GM23338 (cell line): ENCODE results near the gene MTCL1. TPM values are rescaled to one million over a fixed set of nuclear protein-coding genes. Genes with fewer than 3 reads are reported as not detected.

Experiments used
- ATAC-seq: fragments of 200-7000 bp; cut with Tn5 transposase; 3 replicates; pipeline ENCODE4 v1.9.1; 2020
- DNase-seq: peaks from one replicate; pipeline ENCODE4 v3.0.0-alpha.2; 2015; ENCODE audit warnings: low spot score
- H2AFZ ChIP-seq: fragments of 200-600 bp; sonication (generic); 2 replicates; pipeline ENCODE4 v1.8.0; 2016; ENCODE audit warnings: antibody characterized with exemption, mild to moderate bottlenecking, moderate library complexity
- H3F3A ChIP-seq: fragments of 200-600 bp; sonication (generic); replicated peaks from 2 replicates; pipeline ENCODE4 v1.8.0; 2017; ENCODE audit warnings: antibody characterized with exemption, mixed run types, low read depth
- H3K27ac ChIP-seq: fragments of 200-600 bp; sonication (generic); 2 replicates; pipeline ENCODE4 v1.6.1; 2016; ENCODE audit warnings: low read depth
- H3K27me3 ChIP-seq: fragments of 200-600 bp; sonication (generic); 2 replicates; pipeline ENCODE4 v1.8.0; 2016; ENCODE audit warnings: mild to moderate bottlenecking, mixed run types, moderate library complexity; ENCODE audit not compliant: insufficient read depth
- H3K36me3 ChIP-seq: fragments of 200-600 bp; sonication (generic); 2 replicates; pipeline ENCODE4 v1.8.0; 2016; ENCODE audit warnings: mild to moderate bottlenecking; ENCODE audit not compliant: insufficient read depth
- H3K4me1 ChIP-seq: fragments of 200-600 bp; sonication (generic); 2 replicates; pipeline ENCODE4 v1.8.0; 2016; ENCODE audit warnings: mild to moderate bottlenecking, moderate library complexity; ENCODE audit not compliant: insufficient read depth
- H3K4me2 ChIP-seq: fragments of 200-600 bp; sonication (generic); 2 replicates; pipeline ENCODE4 v1.7.1; 2017; ENCODE audit warnings: mixed run types
- H3K4me3 ChIP-seq: fragments of 200-600 bp; sonication (generic); 2 replicates; pipeline ENCODE4 v1.6.1; 2016; ENCODE audit warnings: mixed run types
- H3K79me2 ChIP-seq: fragments of 200-600 bp; sonication (generic); replicated peaks from 2 replicates; pipeline ENCODE4 v1.8.0; 2017; ENCODE audit warnings: mild to moderate bottlenecking; ENCODE audit not compliant: insufficient read depth
- H3K9me2 ChIP-seq: fragments of 200-600 bp; sonication (generic); 2 replicates; pipeline ENCODE4 v1.8.0; 2017; ENCODE audit not compliant: insufficient read depth
- H4K20me1 ChIP-seq: fragments of 200-600 bp; sonication (generic); replicated peaks from 2 replicates; pipeline ENCODE4 v1.8.0; 2017; ENCODE audit warnings: mild to moderate bottlenecking; ENCODE audit not compliant: insufficient read depth
- H3K27ac Mint-ChIP-seq: 2 replicates; pipeline ENCODE4 v1.8.0; 2020; ENCODE audit warnings: inconsistent platforms, mild to moderate bottlenecking, moderate library complexity, mixed read lengths
- H3K27me3 Mint-ChIP-seq: 3 replicates; pipeline ENCODE4 v1.8.0; 2022; ENCODE audit warnings: low read depth, mild to moderate bottlenecking, moderate library complexity, mixed read lengths, inconsistent platforms; ENCODE audit not compliant: insufficient read depth, poor library complexity
- H3K36me3 Mint-ChIP-seq: 3 replicates; pipeline ENCODE4 v1.8.0; 2021; ENCODE audit warnings: low read depth, mild to moderate bottlenecking, inconsistent platforms, moderate library complexity, mixed read lengths
- H3K4me1 Mint-ChIP-seq: 3 replicates; pipeline ENCODE4 v1.8.0; 2020; ENCODE audit warnings: mild to moderate bottlenecking, inconsistent platforms, mixed read lengths
- H3K4me3 Mint-ChIP-seq: 3 replicates; pipeline ENCODE4 v1.8.0; 2021; ENCODE audit warnings: moderate library complexity, mild to moderate bottlenecking, inconsistent platforms, mixed read lengths
- H3K9me3 Mint-ChIP-seq: 3 replicates; pipeline ENCODE4 v1.8.0; 2020; ENCODE audit warnings: moderate library complexity, mild to moderate bottlenecking, inconsistent platforms, mixed read lengths
- EZH2phosphoT487 ChIP-seq: fragments of 200-600 bp; sonication (generic); IDR thresholded peaks from one replicate; pipeline ENCODE4 v1.8.1; 2018; ENCODE audit warnings: antibody characterized with exemption; ENCODE audit not compliant: unreplicated experiment
- ZNF462 ChIP-seq: fragments of 250-450 bp; sonication (Bioruptor Pico); IDR thresholded peaks from 2 replicates; pipeline ENCODE4 v1.5.0; 2020; ENCODE audit warnings: mild to moderate bottlenecking, moderate library complexity
- polyA plus RNA-seq: library from polyadenylated mRNA; unstranded; fragments of >200 nt; fragmentation: Nextera tagmentation; extraction: Ambion mirVana; gene quantifications from 2 replicates; pipeline ENCODE4 v1.2.1, GENCODE V29; 2016
- total RNA-seq: library from RNA; depleted of rRNA; stranded (reverse); fragments of >200 nt; shearing (Covaris generic); gene quantifications from 2 replicates; pipeline ENCODE4 v1.2.3, GENCODE V29; 2014
- TF ChIP-seq, protein P1 (sequence below): IDR thresholded peaks from one replicate; pipeline ENCODE4 v1.6.1; 2018; ENCODE audit warnings: antibody characterized with exemption; ENCODE audit not compliant: unreplicated experiment
- TF ChIP-seq, protein P2 (sequence below), 2 experiments: fragments of 200-600 bp in 1 of 2; sonication (generic) in 1 of 2; conservative IDR thresholded peaks; 2 replicates each; pipeline versions ENCODE4 v1.5.1 to v1.6.1; 2016 to 2017; ENCODE audit warnings: antibody characterized with exemption in 2 of 2, low read depth in 2 of 2, mild to moderate bottlenecking in 2 of 2, moderate library complexity in 1 of 2

Gene MTCL1
- total and polyA plus RNA-seq, 2 experiments from 2014 or later, result 14.4 to 45.0 TPM

DNA sequence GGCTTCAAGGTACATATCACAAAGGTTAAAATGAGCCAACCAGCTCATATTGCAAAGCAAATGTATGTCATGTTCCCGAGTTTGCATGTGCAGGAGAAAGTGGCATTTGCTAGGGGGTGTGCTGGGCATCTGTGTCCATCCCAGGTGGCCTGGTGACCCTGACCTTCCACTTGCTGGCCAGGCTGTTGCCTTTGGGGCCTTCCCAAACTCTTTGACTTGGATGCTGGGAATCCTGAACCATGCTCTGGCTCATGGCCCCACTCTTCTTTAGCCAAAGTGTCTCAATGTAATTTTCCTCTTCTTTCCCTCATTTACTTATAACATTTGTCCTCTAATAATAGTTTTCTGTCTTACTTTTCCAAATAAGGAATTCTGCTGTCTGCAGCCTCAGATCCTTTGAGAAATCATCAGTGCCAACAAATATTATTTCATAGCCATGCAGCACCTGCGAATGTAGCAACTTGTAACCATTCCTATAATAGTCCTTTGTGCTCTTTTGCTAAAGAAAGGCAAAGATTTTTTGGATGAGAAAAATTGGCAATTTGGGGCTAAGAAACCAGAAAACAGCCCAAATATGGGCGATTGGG, 64.2 kb downstream of the MTCL1 start:
- Histone ChIP-seq H2AFZ (no peak overlapping the region), H3K4me1 (peaks cover 9% of the 10 kb centered on the region), H3K79me2 (no peaks in the 10 kb centered on the region), H3K36me3 (no peaks in the 10 kb centered on the region), H3K27me3 (no peaks in the 10 kb centered on the region), H4K20me1 (no peaks in the 10 kb centered on the region), H3K27ac (no peak overlapping the region), H3F3A (no peaks in the 10 kb centered on the region), H3K9me2 (no peaks in the 10 kb centered on the region), H3K4me3 (no peak overlapping the region), H3K4me2 (no peak overlapping the region)
- H3K4me1 Mint-ChIP-seq, result peaks cover 40% of the 10 kb centered on the region
- TF ChIP-seq, protein P1, sequence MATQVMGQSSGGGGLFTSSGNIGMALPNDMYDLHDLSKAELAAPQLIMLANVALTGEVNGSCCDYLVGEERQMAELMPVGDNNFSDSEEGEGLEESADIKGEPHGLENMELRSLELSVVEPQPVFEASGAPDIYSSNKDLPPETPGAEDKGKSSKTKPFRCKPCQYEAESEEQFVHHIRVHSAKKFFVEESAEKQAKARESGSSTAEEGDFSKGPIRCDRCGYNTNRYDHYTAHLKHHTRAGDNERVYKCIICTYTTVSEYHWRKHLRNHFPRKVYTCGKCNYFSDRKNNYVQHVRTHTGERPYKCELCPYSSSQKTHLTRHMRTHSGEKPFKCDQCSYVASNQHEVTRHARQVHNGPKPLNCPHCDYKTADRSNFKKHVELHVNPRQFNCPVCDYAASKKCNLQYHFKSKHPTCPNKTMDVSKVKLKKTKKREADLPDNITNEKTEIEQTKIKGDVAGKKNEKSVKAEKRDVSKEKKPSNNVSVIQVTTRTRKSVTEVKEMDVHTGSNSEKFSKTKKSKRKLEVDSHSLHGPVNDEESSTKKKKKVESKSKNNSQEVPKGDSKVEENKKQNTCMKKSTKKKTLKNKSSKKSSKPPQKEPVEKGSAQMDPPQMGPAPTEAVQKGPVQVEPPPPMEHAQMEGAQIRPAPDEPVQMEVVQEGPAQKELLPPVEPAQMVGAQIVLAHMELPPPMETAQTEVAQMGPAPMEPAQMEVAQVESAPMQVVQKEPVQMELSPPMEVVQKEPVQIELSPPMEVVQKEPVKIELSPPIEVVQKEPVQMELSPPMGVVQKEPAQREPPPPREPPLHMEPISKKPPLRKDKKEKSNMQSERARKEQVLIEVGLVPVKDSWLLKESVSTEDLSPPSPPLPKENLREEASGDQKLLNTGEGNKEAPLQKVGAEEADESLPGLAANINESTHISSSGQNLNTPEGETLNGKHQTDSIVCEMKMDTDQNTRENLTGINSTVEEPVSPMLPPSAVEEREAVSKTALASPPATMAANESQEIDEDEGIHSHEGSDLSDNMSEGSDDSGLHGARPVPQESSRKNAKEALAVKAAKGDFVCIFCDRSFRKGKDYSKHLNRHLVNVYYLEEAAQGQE, result no peak
- TF ChIP-seq EZH2phosphoT487 (no peak), ZNF462 (CRISPR knock-in tag) (no peak)
- TF ChIP-seq, protein P2, sequence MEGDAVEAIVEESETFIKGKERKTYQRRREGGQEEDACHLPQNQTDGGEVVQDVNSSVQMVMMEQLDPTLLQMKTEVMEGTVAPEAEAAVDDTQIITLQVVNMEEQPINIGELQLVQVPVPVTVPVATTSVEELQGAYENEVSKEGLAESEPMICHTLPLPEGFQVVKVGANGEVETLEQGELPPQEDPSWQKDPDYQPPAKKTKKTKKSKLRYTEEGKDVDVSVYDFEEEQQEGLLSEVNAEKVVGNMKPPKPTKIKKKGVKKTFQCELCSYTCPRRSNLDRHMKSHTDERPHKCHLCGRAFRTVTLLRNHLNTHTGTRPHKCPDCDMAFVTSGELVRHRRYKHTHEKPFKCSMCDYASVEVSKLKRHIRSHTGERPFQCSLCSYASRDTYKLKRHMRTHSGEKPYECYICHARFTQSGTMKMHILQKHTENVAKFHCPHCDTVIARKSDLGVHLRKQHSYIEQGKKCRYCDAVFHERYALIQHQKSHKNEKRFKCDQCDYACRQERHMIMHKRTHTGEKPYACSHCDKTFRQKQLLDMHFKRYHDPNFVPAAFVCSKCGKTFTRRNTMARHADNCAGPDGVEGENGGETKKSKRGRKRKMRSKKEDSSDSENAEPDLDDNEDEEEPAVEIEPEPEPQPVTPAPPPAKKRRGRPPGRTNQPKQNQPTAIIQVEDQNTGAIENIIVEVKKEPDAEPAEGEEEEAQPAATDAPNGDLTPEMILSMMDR (conservative IDR thresholded peaks at IDR 0.05; ENCODE audit: low read depth in 2 of 2), result no peak
- no peaks in the 10 kb centered on the region for H3K9me3 Mint-ChIP-seq
- H3K36me3 Mint-ChIP-seq, result peaks cover 10% of the 10 kb centered on the region; the same call in 1 of the 3 replicates
- no peak overlapping the region for H3K27ac Mint-ChIP-seq
- H3K27me3 Mint-ChIP-seq, result peaks cover 4% of the 10 kb centered on the region
- ATAC-seq (no peak), DNase-seq (no peak)
- no peak overlapping the region for H3K4me3 Mint-ChIP-seq
